Measurements from ENCODE around the gene NEUROG2. TPM values are rescaled to one million over a fixed set of nuclear protein-coding genes. Genes with fewer than 3 reads are reported as not detected.

The NEUROG2 gene
- total and polyA plus RNA-seq, 2 donors (not counting 3 experiments of a cell fraction or from before 2014, with no cell fraction given), result not detected

DNA sequence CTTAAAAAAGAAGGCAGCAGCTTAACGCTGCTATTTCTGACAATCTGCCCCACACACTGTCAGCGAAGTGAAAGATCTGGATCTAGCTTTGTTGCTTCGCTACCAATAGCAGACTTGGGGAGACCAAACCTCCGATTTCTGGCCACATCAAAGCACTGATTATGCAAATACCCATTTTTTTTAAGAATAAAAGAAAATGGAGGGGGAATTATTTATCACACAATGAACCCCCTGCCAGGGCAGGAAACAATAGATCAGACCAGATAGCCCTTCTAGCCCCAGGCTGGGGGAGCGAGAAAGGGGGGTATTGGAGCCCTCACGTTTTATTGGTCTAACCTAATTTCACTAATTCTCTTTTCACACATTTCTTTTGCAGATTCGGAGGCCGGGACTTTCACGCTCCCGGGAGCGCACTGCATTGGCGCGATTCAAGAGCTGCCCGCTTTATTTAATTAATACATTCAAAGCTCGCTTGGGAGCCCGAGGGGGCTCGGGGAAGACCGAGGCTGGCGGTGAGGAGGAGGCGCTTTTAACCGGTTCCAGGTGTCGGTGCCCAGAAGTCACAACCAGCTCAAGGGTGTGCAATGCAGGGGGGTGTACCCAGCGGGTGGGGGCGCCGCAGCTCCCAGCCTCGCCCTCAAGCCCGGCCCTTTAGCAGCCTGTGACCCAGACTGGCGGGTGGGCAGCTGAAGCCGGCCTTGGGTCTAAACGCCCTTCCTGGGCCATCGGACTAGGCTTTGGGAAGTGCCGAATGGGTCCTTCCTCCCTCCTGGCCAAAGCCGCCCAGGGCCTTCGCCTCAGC is 5.5 kb downstream of the NEUROG2 start:
- Histone ChIP-seq H3K4me2 (ENCODE audit: insufficient read depth, low read length) (peak overlapping the region; percentile 16), H3K27me3 (ENCODE audit: control insufficient read depth in 2 of 2, insufficient read depth in 2 of 2, low read length in 2 of 2) (peaks cover 64 to 93% of the 10 kb centered on the region in 2 experiments), H3K9ac (replicated peaks; ENCODE audit: extremely low read depth, insufficient read depth, low read length) (no peak overlapping the region), H3K27ac (ENCODE audit: insufficient read depth, low read depth, low read length) (no peak overlapping the region), H3K9me1 (replicated peaks; ENCODE audit: control insufficient read depth, extremely low read depth, insufficient read depth, low read length) (no peaks in the 10 kb centered on the region), H4K20me1 (replicated peaks; ENCODE audit: control insufficient read depth, extremely low read depth, insufficient read depth, low read length) (no peaks in the 10 kb centered on the region), H3K4me1 (ENCODE audit: control insufficient read depth, extremely low read depth, insufficient read depth, low read length) (peaks cover 11% of the 10 kb centered on the region), H3K9me3 (replicated peaks; ENCODE audit: control insufficient read depth, insufficient read depth, low read length) (no peaks in the 10 kb centered on the region), H3K79me2 (ENCODE audit: control insufficient read depth, insufficient read depth, low read length) (no peaks in the 10 kb centered on the region), H2AFZ (ENCODE audit: low read depth, low read length) (no peak overlapping the region), H3K36me3 (ENCODE audit: control insufficient read depth in 2 of 2, extremely low read depth in 1 of 2, insufficient read depth in 2 of 2, low read length in 2 of 2) (no peaks in the 10 kb centered on the region), H3K4me3 (replicated peaks in 1 of 3; ENCODE audit: insufficient read depth in 1 of 3, low read depth in 1 of 3, low read length in 3 of 3) (no peak overlapping the region)
- TF ChIP-seq FOS (IDR thresholded peaks at IDR 0.05; ENCODE audit: borderline replicate concordance, insufficient read depth, low read length) (no peak), POLR2AphosphoS5 (IDR thresholded peaks at IDR 0.05; ENCODE audit: insufficient read depth, low read depth, low read length) (no peak), MYC (IDR thresholded peaks at IDR 0.05; ENCODE audit: low read depth, low read length) (no peak), EZH2 (IDR thresholded peaks at IDR 0.05; ENCODE audit: borderline replicate concordance, low read depth, low read length, severe bottlenecking) (no peak), GATA2 (IDR thresholded peaks at IDR 0.05; ENCODE audit: insufficient read depth, insufficient read length, low read depth, low read length) (no peak), JUN (IDR thresholded peaks at IDR 0.05; ENCODE audit: borderline replicate concordance, insufficient read depth, insufficient read length, low read depth) (no peak), POLR2A (IDR thresholded peaks at IDR 0.05; ENCODE audit: low read depth, low read length) (no peak)
- TF ChIP-seq, protein P1, sequence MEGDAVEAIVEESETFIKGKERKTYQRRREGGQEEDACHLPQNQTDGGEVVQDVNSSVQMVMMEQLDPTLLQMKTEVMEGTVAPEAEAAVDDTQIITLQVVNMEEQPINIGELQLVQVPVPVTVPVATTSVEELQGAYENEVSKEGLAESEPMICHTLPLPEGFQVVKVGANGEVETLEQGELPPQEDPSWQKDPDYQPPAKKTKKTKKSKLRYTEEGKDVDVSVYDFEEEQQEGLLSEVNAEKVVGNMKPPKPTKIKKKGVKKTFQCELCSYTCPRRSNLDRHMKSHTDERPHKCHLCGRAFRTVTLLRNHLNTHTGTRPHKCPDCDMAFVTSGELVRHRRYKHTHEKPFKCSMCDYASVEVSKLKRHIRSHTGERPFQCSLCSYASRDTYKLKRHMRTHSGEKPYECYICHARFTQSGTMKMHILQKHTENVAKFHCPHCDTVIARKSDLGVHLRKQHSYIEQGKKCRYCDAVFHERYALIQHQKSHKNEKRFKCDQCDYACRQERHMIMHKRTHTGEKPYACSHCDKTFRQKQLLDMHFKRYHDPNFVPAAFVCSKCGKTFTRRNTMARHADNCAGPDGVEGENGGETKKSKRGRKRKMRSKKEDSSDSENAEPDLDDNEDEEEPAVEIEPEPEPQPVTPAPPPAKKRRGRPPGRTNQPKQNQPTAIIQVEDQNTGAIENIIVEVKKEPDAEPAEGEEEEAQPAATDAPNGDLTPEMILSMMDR (IDR thresholded peaks at IDR 0.05; ENCODE audit: extremely low read depth in 1 of 2, insufficient read depth in 1 of 2, low read depth in 1 of 2, low read length in 2 of 2), result no peak
- TF ChIP-seq, protein P2, sequence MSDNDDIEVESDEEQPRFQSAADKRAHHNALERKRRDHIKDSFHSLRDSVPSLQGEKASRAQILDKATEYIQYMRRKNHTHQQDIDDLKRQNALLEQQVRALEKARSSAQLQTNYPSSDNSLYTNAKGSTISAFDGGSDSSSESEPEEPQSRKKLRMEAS (IDR thresholded peaks at IDR 0.05; ENCODE audit: insufficient read depth, insufficient read length), result no peak
- intact Hi-C loops (cut with micrococcal nuclease), result no loop called here
- ChIA-PET CTCF (interaction anchor here (0.9 to 2.3 kb wide), 4 partner anchors 9 to 14 kb away, joined by 3 to 16 read pairs (median 4); no protein-coding TSS in a partner anchor), POLR2A (interaction anchor here (0.6 kb wide), 1 partner anchor 12 kb away, joined by 6 read pairs; no protein-coding TSS in a partner anchor)
- FAIRE-seq (no peak), DNase-seq (ENCODE audit: low read depth, low spot score) (no peak)
- BruUV-seq (replicated peaks), result no TSS peak
- dilution Hi-C loops (cut with MboI; ENCODE audit: extremely low pct_ligation_motif_present, low sequenced_read_pairs), result no loop called here

Data from endothelial cell of umbilical vein (primary cell).